ENCODE results near the gene NOC4L.
A peak's percentile ranks its signal among the peaks of the same experiment; 100 is the strongest.

Gene NOC4L

DNA sequence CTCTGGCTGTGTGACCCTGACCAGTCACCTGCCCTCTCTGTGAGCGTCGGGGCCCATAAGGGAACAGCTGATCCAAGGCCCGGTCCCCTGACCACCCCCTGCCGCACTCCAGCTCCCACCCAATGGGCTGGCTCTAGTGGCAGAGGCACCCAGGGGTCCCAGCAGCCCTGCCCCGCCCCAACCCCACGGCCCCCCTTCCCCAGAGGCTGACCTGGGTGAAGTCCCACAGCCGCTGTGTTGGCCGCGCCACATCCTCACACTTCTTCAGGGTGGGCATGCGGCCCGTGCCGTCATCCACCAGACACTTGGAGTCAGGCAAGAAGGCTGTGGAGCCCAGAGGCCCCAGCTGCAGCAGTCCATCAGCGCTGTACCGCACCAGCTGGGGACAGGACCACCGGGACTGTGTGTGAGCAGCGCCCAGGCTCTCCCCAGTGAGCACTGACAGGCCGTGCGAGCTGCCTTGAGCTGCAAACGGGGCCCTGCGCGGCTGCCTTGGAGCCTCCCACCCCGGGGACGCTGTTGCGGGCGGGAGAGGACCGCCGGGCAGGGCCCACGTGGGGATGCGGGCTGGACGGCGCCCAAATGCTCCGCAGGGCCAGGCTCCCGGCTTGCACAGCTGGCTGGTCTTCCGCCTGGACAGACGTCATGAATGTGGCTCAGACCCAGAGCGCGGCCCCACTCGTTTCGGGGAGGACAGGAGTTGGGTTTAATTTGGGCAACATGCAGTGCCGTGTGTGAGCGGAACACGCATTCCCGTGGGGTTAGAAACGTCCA is 53.5 kb downstream of the NOC4L start:
- peak; percentile 44 for DNase-seq (ENCODE audit: low spot score)

DNA sequence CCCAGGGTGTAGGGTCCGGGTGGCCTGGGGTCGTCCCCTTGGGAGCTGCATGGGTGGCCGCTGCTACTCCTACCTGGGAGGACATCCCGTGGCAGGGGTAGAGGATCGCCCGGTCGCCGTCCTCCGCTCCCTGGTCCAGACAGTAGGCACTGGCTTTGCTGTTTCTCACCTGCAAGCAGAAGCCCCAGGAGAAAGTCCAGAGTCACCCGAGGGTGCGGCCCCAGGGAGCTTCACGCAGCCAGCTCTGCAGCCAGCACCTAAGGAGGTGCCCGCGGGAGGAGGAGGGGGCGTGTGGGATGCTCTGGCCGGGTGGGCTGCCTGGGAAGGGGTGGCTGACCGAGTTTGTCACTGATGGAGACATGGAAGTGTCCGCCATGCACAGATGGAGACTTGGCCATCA is 54.8 kb downstream of the NOC4L start:
- no peak for DNase-seq (ENCODE audit: low spot score)

DNA sequence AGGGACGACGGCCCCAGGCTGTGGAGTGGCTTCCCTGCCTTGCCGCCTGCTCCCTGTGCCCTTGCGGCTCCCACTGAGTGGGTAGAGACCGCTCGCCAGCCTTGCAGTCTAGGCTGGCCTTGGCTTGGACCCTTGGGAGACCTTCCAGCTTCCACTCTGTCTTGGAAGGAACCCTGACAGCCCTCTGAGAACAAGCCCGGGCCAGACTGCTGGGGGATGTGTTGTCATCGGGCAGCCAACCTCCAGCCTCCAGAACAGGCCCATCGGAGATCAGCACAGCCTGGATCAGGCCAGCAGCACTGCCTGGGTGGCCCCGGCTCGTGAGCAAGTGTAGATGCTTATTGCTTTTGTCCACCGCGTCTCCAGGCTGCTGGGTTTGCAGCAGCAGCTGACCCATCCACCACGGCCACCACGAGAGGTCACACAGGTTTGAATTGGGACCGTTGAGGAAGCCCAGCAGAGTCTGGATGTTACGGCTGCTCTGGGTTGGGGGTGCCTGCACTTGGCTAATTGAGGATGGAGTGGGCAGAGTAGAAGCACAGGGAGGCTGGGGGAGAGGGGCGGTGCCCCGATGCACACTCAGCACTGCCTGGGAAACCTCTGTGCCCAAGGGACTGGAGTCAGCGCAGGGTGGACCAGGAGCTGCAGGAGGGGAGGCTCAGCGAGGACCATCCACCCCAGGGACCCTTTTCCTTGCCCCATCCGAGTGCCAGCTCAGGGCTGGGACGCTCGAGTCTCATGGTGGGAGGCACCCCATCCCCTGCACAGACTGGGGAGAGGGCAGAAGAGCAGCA is 55.5 kb downstream of the NOC4L start:
- no peak for DNase-seq (ENCODE audit: low spot score)

DNA sequence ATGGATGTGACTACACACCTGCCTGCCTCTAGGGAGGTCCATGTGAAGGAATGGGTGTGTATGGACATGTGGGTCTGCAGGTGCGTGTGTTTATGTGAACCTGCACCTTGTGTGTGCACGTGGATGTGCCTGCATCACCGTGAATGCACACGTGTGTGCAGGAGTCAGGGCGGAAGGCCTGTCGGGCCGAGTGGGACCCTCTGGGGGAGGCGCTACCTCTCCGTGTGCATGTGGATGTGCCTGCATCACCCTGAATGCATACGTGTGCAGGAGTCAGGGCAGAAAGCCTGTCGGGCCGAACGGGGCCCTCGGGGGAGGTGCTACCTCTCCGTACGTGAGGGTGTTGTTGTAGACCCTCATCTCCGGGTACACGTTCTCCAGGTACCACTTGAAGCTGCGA is 56.5 kb downstream of the NOC4L start:
- DNase-seq (ENCODE audit: low spot score) = no peak

DNA sequence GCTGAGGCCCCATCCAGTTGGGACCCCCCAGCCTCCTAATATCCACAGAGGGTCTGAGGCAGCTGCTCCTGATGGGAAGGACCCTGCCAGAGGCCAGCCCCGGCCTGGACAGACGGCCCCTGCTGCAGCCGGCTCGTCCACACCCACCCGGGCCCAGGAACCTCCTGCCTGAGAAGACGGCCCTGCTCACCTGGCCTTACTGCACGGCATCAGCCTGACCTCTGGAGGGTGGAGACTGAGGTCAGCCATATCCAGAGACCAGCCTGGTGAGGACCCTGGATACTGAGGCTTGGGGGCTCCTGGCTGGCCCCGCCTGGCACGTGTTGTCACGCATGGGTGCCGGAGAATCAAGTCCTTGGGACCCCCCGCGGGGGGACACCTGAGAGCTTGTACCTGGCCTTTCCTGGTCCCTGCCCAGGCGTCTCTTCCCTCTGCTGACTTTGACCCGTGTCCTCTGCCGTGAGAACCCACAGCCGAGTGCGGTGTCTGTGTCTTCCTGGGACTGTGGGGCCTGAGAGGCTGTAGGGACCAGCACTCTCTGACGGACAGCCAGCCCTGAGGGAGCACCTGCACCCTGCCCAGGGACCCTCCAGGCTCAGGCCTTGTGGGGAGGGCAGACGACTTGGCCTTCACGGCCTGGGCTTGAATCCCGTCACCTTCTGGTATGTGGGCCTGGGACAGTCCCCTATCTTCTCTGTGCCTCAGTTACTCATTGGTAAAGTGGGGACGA is 57.3 kb downstream of the NOC4L start:
- DNase-seq (ENCODE audit: low spot score) = no peak

All from AG08396 (cell line).